NK-92 (cell line): ENCODE data around the gene DIP2A.
"Not testable (repeated sequence)": the region's sequence is repeated elsewhere in the genome, so short reads cannot be mapped to it uniquely, and the experiment has no call there.

Experiments used
- DNase-seq: peaks from one replicate; lab custom pipeline; 2025; ENCODE audit not compliant: unreplicated experiment; lab: John Stamatoyannopoulos, UW

Gene DIP2A

GRCh38 chr21:46516068-46516467 lies 57.4 kb downstream of the DIP2A start:
- no peak for DNase-seq

- no peak for DNase-seq
Measured at GRCh38 chr21:46517361-46517760, 58.7 kb downstream of the DIP2A start.

GRCh38 chr21:46518983-46519583 lies 60.4 kb downstream of the DIP2A start:
- DNase-seq: no peak

- not testable (repeated sequence) for DNase-seq
Measured at GRCh38 chr21:46527393-46527792, 68.7 kb downstream of the DIP2A start.

GRCh38 chr21:46527801-46528200 lies 69.1 kb downstream of the DIP2A start:
- DNase-seq: no peak

GRCh38 chr21:46532080-46532479 lies 73.4 kb downstream of the DIP2A start:
- DNase-seq: no peak

GRCh38 chr21:46537026-46537425 lies 78.3 kb downstream of the DIP2A start:
- DNase-seq: no peak

GRCh38 chr21:46538262-46538661 lies 79.6 kb downstream of the DIP2A start:
- DNase-seq: no peak

GRCh38 chr21:46538851-46539666 lies 80.4 kb downstream of the DIP2A start:
- no peak for DNase-seq

GRCh38 chr21:46540087-46540710 lies 81.5 kb downstream of the DIP2A start:
- DNase-seq: no peak

GRCh38 chr21:46542588-46543124 lies 84.0 kb downstream of the DIP2A start:
- no peak for DNase-seq

GRCh38 chr21:46543306-46543705 lies 84.6 kb downstream of the DIP2A start:
- DNase-seq: no peak

GRCh38 chr21:46544003-46544402 lies 85.3 kb downstream of the DIP2A start:
- no peak for DNase-seq

GRCh38 chr21:46544824-46545223 lies 86.1 kb downstream of the DIP2A start:
- no peak for DNase-seq

GRCh38 chr21:46545363-46545762 lies 86.7 kb downstream of the DIP2A start:
- DNase-seq: no peak

GRCh38 chr21:46545911-46546310 lies 87.2 kb downstream of the DIP2A start:
- no peak for DNase-seq

GRCh38 chr21:46546799-46547198 lies 88.1 kb downstream of the DIP2A start:
- DNase-seq: no peak

GRCh38 chr21:46549650-46550049 lies 91.0 kb downstream of the DIP2A start:
- no peak for DNase-seq

GRCh38 chr21:46550116-46550941 lies 91.6 kb downstream of the DIP2A start:
- no peak for DNase-seq

GRCh38 chr21:46551636-46552241 lies 93.0 kb downstream of the DIP2A start:
- DNase-seq: no peak

- no peak for DNase-seq
Measured at GRCh38 chr21:46552274-46552673, 93.6 kb downstream of the DIP2A start.
